GM19099 (cell line): ENCODE measurements around the gene NEK1.

Source experiments
- POLR2A ChIP-seq: IDR thresholded peaks from 3 replicates; pipeline ENCODE4 v1.6.1; 2011; ENCODE audit warnings: low read depth; ENCODE audit not compliant: insufficient read length; ENCODE audit errors: extremely low read depth

The NEK1 gene

DNA sequence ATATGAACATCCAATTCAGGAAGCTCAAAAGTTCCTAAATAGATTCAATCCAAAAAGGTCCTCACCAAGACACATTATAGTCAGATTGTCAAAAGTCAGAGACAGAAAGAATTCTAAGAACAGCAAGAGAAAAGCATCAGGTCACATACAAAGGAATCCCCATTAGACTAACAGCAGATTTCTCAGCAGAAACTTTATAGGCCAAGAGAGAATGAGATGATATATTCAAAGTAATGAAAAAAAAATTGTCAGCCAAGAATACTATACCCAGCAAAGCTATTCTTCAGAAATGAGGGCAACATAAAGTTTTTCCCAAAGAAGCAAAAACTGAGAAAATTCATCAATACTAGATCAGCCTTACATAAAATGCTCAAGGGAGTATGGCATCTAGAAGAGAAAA is 235.0 kb downstream of the NEK1 start:
- no peak for TF ChIP-seq POLR2A

DNA sequence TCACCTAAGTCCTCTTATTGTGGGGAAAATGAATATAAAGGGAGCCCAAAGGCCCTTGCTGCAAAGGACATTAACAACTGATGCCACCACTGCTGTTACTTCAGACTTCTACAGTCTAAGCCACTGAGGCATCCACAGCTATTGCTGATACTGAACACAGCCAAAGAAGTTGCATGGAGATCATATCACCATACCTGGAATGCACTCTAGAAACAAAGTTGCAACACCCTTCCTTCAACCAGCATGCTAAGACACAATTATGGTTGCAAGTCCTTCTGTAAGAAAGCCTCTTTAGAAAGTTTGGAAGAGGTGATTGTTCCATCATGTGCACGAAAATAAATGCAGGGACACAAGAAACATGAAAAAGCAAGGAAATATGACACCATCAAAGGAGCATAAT is 236.0 kb downstream of the NEK1 start:
- TF ChIP-seq POLR2A: no peak

DNA sequence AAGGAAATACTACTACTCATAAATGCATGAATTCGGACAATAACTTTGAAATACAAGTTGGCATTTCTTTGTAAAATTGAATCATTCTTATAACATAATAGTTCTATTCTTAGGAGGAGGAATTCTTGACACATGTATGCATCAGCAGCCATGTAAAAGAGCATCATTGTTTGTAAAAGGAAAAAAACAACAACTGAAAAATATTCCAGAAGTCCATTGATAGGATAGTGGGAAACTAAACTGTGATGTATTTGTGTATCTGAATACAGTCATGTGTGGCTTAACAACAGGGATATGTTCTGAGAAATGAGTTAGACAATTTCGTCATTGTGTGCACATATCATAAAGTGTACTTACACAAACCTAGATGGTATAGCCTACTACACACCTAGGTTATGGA is 239.6 kb downstream of the NEK1 start:
- no peak for TF ChIP-seq POLR2A

DNA sequence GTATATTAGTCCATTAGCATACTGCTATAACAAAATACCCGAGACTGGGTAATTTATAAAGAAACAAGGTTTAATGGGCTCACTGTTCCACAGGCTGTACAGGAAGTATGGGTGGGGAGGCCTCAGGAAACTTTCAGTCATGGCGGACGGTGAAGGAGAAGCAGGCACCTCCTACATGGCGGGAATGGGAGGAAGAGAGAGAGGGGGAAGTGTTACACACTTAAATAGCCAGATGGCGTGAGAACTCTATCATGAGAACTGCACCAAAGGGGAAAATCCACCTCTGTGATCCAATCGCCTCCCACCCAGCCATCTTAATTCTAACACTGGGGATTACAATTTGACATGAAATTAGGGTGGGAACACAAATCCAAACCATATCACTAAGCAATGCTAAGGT is 242.7 kb downstream of the NEK1 start:
- TF ChIP-seq POLR2A: no peak

DNA sequence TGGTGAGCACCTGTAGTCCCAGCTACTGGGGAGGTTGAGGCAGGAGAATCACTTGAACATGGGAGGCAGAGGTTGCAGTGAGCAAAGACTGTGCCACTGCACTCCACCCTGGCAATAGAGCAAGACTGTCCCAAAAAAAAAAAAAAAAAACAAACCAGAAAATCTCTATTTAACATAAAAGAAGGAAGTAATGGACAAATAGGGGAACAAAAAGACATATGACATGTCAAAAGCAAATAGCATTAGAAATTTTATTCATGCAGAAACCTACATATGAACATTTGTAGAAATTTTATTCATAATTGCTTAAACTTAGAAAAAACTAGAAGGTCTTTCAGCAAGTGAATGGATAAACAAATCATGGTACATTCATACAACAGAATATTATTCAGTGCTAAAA is 244.6 kb downstream of the NEK1 start:
- no peak for TF ChIP-seq POLR2A

DNA sequence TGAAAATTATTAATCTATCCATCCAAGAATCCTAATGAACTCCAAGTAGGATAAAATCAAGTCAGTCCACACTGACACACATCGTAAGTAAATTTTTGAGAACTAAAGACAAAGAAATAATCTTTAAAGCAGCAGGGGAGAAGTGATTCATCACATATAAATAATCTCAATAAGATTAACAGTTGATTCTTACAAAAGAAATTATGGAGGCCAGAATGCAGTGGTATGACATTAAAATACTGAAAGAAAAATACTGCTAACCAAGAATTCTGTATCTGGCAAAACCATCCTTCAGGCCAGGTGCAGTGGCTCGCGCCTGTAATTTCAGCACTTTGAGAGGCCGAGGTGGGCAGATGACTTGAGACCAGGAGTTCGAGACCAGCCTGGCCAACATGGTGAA is 245.6 kb downstream of the NEK1 start:
- TF ChIP-seq POLR2A: no peak

DNA sequence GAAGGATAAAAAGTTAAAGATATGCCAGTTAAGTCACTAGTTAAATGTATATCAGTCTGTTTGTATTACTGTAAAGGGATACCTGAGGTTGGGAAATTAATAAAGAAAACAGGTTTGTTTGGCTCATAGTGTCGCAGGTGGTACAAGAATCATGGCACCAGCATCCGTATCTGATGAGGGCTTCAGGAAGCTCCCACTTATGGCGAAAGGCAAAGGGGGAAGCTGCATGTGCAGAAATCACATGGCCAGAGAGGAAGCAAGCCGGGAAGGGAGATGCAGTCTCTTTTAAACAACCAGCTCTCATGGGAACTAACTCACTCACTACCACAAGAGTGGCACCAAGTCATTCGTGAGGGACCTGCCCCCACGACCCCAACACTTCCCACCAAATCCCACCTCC is 249.8 kb downstream of the NEK1 start:
- TF ChIP-seq POLR2A: no peak

DNA sequence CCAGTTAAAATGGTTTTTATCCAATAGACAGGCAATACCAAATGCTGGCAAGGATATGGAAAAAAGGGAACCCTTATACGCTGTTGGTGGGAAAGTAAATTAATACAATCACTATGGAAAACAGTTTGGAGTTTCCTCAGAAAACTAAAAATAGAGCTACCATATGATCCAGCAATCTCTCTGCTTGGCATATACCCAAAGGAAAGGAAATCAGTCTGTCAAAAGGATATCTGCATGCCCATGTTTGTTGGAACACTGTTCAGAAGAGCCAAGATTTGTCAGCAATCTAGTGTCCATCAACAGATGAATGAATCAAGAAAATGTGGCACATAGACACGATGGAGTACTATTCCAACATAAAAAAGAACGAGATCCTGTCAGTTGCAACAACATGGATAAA is 250.6 kb downstream of the NEK1 start:
- TF ChIP-seq POLR2A: no peak

DNA sequence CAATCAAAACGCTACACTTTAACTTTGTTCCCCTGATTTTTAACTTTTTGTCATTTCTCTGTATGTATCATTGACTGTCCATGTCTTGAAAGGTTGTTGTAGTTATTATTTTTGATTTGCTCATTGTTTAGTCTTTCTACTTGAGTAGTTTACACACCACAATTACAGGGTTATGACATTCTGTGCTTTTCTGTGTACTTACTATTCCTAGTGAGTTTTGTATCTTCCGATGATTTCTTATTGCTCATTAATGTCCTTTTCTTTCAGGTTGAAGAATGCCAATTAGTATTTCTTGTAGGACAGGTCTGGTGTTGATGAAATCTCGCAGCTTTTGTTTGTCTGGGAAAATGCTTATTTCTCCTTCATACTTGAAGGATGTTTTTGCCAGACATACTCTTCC is 252.4 kb downstream of the NEK1 start:
- TF ChIP-seq POLR2A: no peak

DNA sequence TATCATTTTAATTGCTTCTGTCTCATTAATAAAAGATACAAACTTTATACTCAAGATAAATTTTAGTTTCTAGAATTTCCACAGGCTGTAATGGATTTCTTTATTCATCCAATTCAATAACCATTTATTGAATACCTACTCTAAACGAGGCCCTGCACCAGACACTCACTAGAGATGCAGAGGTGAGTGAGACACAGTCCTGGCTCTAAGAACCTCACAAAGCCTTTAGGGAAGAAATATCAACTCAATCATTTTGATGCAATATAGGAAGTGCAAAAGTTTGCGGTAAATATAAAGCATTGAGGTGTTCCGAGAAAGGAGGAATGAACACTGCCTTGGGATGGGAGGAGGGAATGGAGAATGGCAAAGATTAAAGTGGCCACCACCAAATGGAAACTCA is 260.0 kb downstream of the NEK1 start:
- TF ChIP-seq POLR2A: no peak

DNA sequence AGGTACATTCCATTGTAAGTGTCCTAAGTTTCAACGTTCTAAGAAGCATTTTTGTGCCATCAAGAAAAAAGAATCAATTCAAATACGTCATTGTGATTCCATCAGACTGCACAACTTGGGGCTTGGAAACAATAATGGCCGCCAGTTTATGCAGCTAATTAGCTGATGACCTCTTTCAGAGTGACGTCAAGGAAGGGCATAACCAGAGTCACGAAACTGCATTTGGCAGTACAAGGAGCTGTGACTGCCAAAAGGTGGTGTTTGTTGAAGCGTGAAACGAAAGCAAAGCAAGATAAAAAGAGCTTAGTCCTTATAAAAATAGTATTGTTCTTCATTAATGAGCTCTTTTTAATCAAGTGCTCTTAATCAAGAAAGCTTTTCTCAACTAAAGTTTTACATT is 260.5 kb downstream of the NEK1 start:
- TF ChIP-seq POLR2A: no peak

DNA sequence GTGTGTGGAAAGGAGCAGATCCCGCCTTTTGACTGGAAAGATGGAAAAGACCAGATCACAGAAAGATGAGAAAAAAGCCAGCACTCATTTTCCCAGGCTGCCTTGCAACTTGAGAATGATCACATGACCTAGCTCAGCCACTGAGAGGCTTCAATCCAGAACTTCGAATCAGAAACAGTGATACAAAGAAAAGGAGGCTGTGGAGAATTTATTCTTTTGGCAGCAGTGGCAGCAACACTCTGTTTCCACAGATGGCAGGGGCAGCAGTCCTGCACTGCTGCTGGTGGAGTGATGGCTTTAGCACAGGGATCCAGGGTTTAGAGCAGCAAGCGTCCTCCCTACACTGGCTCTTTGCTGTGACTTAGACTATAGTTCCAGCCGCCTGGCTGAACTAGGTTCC is 263.8 kb downstream of the NEK1 start:
- no peak for TF ChIP-seq POLR2A

DNA sequence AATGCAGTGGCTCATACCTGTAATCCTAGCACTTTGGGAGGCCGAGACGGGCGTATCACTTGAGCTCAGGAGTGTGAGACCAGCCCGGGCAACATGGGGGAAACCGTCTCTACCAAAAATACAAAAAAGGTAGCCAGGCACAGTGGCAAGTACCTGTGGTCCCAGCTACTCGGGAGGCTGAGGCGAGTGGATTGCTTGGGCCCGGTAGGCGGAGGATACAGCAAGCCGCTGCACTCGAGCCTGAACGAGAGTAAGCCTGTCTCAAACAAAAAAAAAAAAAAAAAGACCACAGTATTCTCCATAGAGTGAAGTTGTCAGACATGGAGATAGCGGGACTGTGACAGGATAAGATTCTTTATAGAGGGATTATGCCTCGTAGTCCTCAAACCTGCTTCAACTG is 265.5 kb downstream of the NEK1 start:
- no peak for TF ChIP-seq POLR2A

DNA sequence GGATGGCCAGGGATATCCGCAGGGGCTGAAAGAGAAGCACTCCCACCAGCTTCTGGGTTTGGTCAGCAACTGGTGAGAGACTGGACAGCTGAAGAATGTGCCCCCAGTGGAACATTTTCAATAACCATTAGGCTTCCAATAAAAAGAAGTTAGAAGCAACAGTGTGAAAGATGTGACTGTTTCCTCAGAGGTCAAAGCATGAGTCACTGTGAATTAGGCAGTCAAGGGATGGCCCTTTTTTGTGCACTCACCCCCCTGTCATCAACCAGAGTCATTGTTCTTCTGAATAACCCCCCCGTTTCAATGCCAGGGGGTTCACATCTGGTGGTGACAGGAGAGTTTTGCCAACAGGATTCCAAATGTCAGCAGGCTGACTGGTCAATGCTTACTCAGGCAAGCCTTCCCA is 267.1 kb downstream of the NEK1 start:
- no peak for TF ChIP-seq POLR2A
